ENCODE data around the gene BTRC. TPM values are rescaled to one million over a fixed set of nuclear protein-coding genes. Genes with fewer than 3 reads are reported as not detected.
A peak's percentile ranks its signal among the peaks of the same experiment; 100 is the strongest.

BTRC gene
- total and polyA plus RNA-seq, 4 donors: 3.1 to 16.4 (median 9.3) TPM

DNA sequence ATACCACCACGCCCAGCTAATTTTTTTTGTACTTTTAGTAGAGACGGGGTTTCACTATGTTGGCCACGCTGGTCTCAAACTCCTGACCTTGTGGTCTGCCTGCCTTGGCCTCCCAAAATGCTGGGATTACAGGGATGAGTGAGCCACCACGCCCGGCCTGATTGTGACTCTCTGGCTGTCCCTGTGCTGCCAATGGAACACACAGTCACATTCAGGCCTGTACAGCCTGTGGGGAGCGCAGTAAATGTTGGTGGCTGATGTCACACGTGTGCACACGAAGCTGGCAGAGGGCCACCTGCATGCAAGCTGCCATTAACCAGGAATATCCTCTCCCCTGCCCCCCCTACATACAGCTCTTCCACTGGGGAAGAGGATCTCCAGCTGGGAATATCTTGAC, 212.0 kb downstream of the BTRC start:
- Histone ChIP-seq H3K4me1 (ENCODE audit: control insufficient read depth in 5 of 5, insufficient read depth in 5 of 5, low read length in 5 of 5) (peaks cover 0 to 11% (median 0%) of the 10 kb centered on the region in 5 donors), H3K9me3 (ENCODE audit: control insufficient read depth in 4 of 4, insufficient read depth in 3 of 4, low read length in 3 of 4) (peaks cover 0 to 2% (median 0%) of the 10 kb centered on the region in 4 donors), H3K27me3 (ENCODE audit: control insufficient read depth in 3 of 3, insufficient read depth in 3 of 3, low read length in 2 of 3) (peaks cover 0 to 49% (median 17%) of the 10 kb centered on the region in 3 donors), H3K27ac (ENCODE audit: low read depth in 1 of 2, low read length in 1 of 2) (no peak overlapping the region), H3K9ac (ENCODE audit: insufficient read depth in 1 of 2, low read length in 2 of 2) (no peak overlapping the region), H3K4me3 (no peak overlapping the region), H3K36me3 (ENCODE audit: control insufficient read depth in 4 of 4, insufficient read depth in 4 of 4, low read length in 4 of 4) (no peaks in the 10 kb centered on the region)
- ATAC-seq (ENCODE audit: insufficient read depth, low FRiP score) (no peak), DNase-seq (no peak)
- TF ChIP-seq, protein P1, sequence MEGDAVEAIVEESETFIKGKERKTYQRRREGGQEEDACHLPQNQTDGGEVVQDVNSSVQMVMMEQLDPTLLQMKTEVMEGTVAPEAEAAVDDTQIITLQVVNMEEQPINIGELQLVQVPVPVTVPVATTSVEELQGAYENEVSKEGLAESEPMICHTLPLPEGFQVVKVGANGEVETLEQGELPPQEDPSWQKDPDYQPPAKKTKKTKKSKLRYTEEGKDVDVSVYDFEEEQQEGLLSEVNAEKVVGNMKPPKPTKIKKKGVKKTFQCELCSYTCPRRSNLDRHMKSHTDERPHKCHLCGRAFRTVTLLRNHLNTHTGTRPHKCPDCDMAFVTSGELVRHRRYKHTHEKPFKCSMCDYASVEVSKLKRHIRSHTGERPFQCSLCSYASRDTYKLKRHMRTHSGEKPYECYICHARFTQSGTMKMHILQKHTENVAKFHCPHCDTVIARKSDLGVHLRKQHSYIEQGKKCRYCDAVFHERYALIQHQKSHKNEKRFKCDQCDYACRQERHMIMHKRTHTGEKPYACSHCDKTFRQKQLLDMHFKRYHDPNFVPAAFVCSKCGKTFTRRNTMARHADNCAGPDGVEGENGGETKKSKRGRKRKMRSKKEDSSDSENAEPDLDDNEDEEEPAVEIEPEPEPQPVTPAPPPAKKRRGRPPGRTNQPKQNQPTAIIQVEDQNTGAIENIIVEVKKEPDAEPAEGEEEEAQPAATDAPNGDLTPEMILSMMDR (IDR thresholded peaks at IDR 0.05; ENCODE audit: control extremely low read depth, extremely low read depth): no peak
- WGBS, 2 donors: 67 to 76% methylated on average over 8 of the region's 8 CpGs

DNA sequence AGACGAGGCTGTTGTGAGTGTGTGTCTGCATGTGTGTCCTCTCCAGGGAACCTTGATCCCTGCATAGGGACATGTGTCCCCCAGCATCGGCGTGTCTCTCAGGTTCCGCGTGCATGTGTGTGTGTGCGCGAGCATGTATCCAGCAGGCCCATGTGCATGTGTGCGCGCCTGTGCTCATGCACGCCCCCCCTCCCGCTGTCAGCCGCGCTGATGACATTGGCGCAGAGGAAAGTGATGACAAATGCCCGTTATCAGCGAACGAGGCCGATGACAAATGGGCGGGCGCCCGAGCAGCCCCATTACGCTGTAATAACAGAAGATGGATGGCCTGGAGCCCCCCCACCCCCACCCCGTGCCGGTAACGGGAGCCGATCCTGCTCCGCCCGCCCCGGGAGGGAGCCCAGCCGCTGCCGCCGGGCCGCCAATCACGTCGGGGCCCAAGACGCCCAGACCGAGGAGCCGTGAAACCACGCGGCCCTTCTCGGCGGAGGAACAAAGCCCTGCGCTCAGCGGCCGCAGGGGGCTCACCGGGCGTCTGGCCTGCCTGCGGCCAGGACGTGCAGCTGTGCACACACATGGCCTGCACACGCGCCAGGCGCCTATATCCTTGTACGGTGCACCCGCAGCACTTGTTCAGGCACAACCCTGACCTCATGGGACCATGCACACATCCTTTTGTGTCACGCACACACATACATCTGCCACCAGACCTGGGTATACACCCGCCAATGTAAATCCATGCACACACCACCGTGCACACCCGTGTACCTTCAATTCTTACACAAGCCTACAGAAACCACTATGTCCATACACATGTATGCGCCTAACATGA, 212.6 kb downstream of the BTRC start:
- H3K27me3 ChIP-seq (ENCODE audit: control insufficient read depth in 3 of 3, insufficient read depth in 3 of 3, low read length in 2 of 3): peaks cover 0 to 53% (median 18%) of the 10 kb centered on the region in 3 donors
- H3K9me3 ChIP-seq (ENCODE audit: control insufficient read depth in 4 of 4, insufficient read depth in 3 of 4, low read length in 3 of 4): peaks cover 0 to 2% (median 0%) of the 10 kb centered on the region in 4 donors
- TF ChIP-seq, protein P1 (IDR thresholded peaks at IDR 0.05; ENCODE audit: control extremely low read depth, extremely low read depth): no peak
- no peak overlapping the region for H3K9ac ChIP-seq (ENCODE audit: insufficient read depth in 1 of 2, low read length in 2 of 2)
- ATAC-seq (ENCODE audit: insufficient read depth, low FRiP score) (no peak), DNase-seq (peak; percentile 33 to 53 (median 50))
- no peak overlapping the region for H3K4me3 ChIP-seq
- 13% methylated on average over 59 of the region's 59 CpGs for WGBS, 2 donors
- H3K4me1 ChIP-seq (ENCODE audit: control insufficient read depth in 5 of 5, insufficient read depth in 5 of 5, low read length in 5 of 5): peaks cover 0 to 12% (median 0%) of the 10 kb centered on the region in 5 donors
- no peak overlapping the region for H3K27ac ChIP-seq (ENCODE audit: low read depth in 1 of 2, low read length in 1 of 2)
- H3K36me3 ChIP-seq (ENCODE audit: control insufficient read depth in 4 of 4, insufficient read depth in 4 of 4, low read length in 4 of 4): no peaks in the 10 kb centered on the region

DNA sequence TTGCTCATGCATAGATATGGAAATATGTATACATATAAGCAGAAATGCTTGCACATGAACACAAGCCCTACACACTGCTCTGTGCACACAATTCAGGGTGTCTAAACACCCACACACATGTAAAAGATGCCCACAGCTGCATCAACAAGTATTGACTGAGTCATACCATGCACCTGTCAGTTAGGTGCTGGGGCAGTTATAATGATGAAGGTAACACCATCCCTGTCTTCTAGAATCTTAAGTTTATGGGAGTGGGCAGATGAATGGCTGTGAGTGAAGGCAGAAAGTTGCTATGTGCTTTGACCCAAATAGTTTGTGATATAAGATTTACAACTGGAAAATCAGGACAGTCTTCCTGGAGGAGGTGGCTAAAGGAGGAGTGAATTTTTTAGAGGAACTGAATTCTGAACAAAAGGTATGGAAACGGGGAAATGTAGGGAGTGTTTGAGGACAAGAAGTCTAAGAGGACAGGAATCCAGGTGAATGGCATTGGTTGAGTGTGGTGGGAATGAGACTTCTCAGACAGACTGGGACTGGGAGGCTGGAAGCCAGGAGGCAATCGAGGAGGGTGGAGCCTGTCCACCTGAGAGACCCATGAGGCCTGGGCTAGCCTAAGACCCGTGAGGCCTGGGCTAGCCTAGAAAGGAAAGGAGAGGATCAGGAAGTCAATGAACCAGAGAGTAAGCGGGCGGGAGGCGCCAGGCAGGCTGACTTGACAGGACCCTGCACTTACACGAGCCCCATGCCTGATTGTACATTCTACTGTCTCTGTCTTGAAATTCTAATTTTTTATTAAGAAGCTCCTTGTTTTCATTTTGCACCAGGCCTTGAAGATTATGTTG, 213.4 kb downstream of the BTRC start:
- Histone ChIP-seq H3K4me3 (no peak overlapping the region), H3K9me3 (ENCODE audit: control insufficient read depth in 4 of 4, insufficient read depth in 3 of 4, low read length in 3 of 4) (peaks cover 0 to 2% (median 0%) of the 10 kb centered on the region in 4 donors), H3K9ac (ENCODE audit: insufficient read depth in 1 of 2, low read length in 2 of 2) (no peak overlapping the region), H3K27me3 (ENCODE audit: control insufficient read depth in 3 of 3, insufficient read depth in 3 of 3, low read length in 2 of 3) (peaks cover 0 to 53% (median 19%) of the 10 kb centered on the region in 3 donors), H3K27ac (ENCODE audit: low read depth in 1 of 2, low read length in 1 of 2) (no peak overlapping the region), H3K36me3 (ENCODE audit: control insufficient read depth in 4 of 4, insufficient read depth in 4 of 4, low read length in 4 of 4) (no peaks in the 10 kb centered on the region), H3K4me1 (ENCODE audit: control insufficient read depth in 5 of 5, insufficient read depth in 5 of 5, low read length in 5 of 5) (peaks cover 0 to 12% (median 0%) of the 10 kb centered on the region in 5 donors)
- no peak for ATAC-seq (ENCODE audit: insufficient read depth, low FRiP score)
- TF ChIP-seq, protein P1 (IDR thresholded peaks at IDR 0.05; ENCODE audit: control extremely low read depth, extremely low read depth): no peak
- DNase-seq: no peak
- 61 to 62% methylated on average over 7 of the region's 7 CpGs for WGBS, 2 donors

All from lung (tissue), 12 donors.